ENCODE results near the gene TMEM132C.

GRCh38 chr12:128707488-128707887, 440.5 kb downstream of the TMEM132C start:
- TF ChIP-seq POLR2A (IDR thresholded peaks at IDR 0.05; ENCODE audit: low read depth, low read length), result no peak
- no peak for TF ChIP-seq TAF1 (IDR thresholded peaks at IDR 0.05; ENCODE audit: low read depth, low read length)
- no peak for TF ChIP-seq POU2F2 (IDR thresholded peaks at IDR 0.05; ENCODE audit: low read depth, low read length)
- no peak for TF ChIP-seq POLR2AphosphoS5 (IDR thresholded peaks at IDR 0.05; ENCODE audit: low read depth, low read length)
- no peak for TF ChIP-seq SPI1 (IDR thresholded peaks at IDR 0.05; ENCODE audit: low read depth, low read length)
